ENCODE measurements around the gene NAP1L5.

Gene NAP1L5

DNA sequence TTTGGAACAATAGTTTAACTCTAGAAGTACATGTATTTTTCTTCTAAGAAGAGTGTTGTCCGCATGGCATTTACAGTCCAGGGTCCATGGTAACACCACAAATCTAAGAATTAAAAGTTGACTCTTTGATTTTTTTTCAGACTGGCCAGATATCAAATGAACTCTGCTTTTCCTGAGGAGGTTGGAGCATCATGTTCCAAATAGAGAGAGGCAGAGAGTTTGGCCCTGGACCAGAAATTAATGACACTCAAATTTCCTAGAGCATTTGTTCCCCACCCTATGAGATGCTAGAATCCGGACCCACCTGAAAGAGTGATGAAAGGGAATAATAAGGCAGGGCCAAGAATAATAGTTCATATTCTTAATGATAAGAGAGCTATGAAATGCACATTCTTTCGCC lies 47.0 kb upstream of the NAP1L5 start:
- Histone ChIP-seq H3K4me3 (ENCODE audit: low read depth in 1 of 2, low read length in 1 of 2) (no peak overlapping the region), H3K9me3 (no peaks in the 10 kb centered on the region), H3K4me1 (ENCODE audit: control insufficient read depth in 1 of 2, insufficient read depth in 1 of 2, low read depth in 1 of 2, low read length in 1 of 2) (no peaks in the 10 kb centered on the region), H3K27ac (no peak overlapping the region), H3K36me3 (no peaks in the 10 kb centered on the region), H3K27me3 (no peaks in the 10 kb centered on the region)
- TF ChIP-seq, protein P1, sequence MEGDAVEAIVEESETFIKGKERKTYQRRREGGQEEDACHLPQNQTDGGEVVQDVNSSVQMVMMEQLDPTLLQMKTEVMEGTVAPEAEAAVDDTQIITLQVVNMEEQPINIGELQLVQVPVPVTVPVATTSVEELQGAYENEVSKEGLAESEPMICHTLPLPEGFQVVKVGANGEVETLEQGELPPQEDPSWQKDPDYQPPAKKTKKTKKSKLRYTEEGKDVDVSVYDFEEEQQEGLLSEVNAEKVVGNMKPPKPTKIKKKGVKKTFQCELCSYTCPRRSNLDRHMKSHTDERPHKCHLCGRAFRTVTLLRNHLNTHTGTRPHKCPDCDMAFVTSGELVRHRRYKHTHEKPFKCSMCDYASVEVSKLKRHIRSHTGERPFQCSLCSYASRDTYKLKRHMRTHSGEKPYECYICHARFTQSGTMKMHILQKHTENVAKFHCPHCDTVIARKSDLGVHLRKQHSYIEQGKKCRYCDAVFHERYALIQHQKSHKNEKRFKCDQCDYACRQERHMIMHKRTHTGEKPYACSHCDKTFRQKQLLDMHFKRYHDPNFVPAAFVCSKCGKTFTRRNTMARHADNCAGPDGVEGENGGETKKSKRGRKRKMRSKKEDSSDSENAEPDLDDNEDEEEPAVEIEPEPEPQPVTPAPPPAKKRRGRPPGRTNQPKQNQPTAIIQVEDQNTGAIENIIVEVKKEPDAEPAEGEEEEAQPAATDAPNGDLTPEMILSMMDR (IDR thresholded peaks at IDR 0.05) = no peak

DNA sequence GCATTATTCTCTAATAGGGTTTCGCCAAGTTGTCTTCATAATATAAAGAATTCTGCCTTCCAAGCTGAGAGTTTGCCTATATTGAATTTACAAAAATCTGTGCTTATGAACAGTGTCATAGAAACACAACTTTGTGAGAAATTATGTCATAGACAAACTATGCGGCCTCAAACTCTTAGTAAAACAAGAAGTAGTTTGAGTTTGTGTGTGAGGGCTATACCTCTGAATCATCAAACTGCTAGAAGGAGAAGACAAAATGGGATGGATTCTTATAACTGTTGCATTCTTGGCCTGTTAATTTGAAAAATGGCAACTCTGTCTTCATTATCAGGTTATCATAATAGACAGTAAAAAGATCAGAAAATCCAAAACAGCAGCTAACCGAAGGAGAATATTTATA lies 46.1 kb upstream of the NAP1L5 start:
- Histone ChIP-seq H3K9me3 (no peaks in the 10 kb centered on the region), H3K4me1 (ENCODE audit: control insufficient read depth in 1 of 2, insufficient read depth in 1 of 2, low read depth in 1 of 2, low read length in 1 of 2) (no peaks in the 10 kb centered on the region), H3K4me3 (ENCODE audit: low read depth in 1 of 2, low read length in 1 of 2) (no peak overlapping the region), H3K27ac (no peak overlapping the region), H3K36me3 (no peaks in the 10 kb centered on the region), H3K27me3 (no peaks in the 10 kb centered on the region)
- TF ChIP-seq, protein P1 (IDR thresholded peaks at IDR 0.05) = no peak

DNA sequence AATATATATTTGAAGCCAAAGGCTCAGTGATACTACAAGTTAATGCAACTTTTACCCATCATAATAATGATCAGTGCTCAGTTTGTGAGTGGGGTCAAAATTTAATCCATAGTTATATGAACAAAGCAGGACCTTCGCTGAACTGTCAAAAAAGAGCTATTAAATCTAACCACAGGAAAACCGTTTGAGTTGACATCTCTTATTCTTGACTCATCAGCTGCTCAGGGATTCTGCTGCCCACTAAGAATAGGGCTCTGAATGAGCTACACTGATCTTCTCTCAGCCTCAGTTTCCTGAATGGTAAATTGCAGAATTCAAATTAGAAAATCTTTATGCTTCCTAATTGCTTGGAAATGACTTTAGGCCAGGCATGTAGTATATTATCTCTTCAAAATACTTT lies 44.9 kb upstream of the NAP1L5 start:
- no peak overlapping the region for H3K27ac ChIP-seq
- peaks cover 4% of the 10 kb centered on the region for H3K27me3 ChIP-seq
- no peaks in the 10 kb centered on the region for H3K4me1 ChIP-seq (ENCODE audit: control insufficient read depth in 1 of 2, insufficient read depth in 1 of 2, low read depth in 1 of 2, low read length in 1 of 2)
- H3K36me3 ChIP-seq = no peaks in the 10 kb centered on the region
- TF ChIP-seq, protein P1 (IDR thresholded peaks at IDR 0.05) = no peak
- no peaks in the 10 kb centered on the region for H3K9me3 ChIP-seq
- H3K4me3 ChIP-seq (ENCODE audit: low read depth in 1 of 2, low read length in 1 of 2) = no peak overlapping the region

DNA sequence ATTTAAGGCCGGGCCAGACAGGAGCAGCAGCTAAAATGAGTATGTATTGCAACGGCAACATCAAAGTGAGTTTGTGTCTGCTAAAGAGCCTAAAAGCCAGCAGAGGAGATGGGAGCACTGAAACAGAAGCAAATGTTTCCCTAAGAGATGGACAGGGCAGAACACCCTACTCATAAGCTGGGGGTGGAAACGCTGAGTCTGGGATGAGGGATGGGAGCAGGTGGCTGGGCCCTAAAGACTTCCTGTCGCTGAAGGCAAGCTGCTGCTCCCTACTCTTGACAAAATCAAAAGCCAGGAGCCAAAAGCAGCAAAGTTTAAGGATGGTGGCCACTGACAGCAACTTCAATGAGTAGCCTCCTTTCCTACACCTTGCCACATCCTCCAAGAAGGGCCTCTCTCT lies 40.6 kb upstream of the NAP1L5 start:
- Histone ChIP-seq H3K4me1 (ENCODE audit: control insufficient read depth in 1 of 2, insufficient read depth in 1 of 2, low read depth in 1 of 2, low read length in 1 of 2) (no peaks in the 10 kb centered on the region), H3K36me3 (no peaks in the 10 kb centered on the region), H3K27ac (no peak overlapping the region)

DNA sequence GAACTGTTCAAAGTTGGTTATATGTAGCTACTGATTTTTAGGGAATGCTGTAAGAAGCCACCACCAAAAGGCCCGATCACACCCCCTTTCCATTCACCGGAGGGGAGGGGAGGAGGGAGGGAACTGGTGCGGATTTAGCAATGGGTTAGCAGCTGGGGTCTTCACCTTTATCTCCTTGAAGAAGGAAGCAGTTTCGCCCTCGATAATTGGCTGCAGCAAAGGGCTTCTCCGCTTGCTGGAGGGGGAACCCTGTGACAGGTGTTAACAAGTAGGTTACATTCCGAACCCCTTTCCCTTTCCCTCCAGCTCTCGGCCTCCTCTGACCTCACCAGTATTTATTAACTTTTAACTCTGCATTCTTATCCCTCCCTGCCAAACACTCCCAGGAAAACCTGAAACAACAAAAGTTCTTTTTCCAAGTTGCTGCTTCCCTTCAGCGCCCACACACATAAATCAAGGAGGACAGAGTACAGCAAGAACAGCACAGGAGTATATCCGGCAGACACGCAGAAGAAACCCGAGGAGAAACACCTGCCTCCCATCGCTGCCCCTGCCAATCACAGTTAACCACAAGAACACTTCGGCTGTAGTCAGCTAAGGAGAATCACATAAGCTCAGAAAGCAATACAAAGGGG lies 39.8 kb upstream of the NAP1L5 start:
- TF ChIP-seq, protein P1 (IDR thresholded peaks at IDR 0.05) = no peak
- Histone ChIP-seq H3K4me1 (ENCODE audit: control insufficient read depth in 1 of 2, insufficient read depth in 1 of 2, low read depth in 1 of 2, low read length in 1 of 2) (no peaks in the 10 kb centered on the region), H3K27me3 (peaks cover 8% of the 10 kb centered on the region), H3K9me3 (no peaks in the 10 kb centered on the region), H3K4me3 (ENCODE audit: low read depth in 1 of 2, low read length in 1 of 2) (no peak overlapping the region), H3K36me3 (no peaks in the 10 kb centered on the region), H3K27ac (no peak overlapping the region)

More for the DNA sequence above, 40.6 kb upstream of the NAP1L5 start:
- Histone ChIP-seq H3K4me3 (ENCODE audit: low read depth in 1 of 2, low read length in 1 of 2) (no peak overlapping the region), H3K27me3 (peaks cover 8% of the 10 kb centered on the region), H3K9me3 (no peaks in the 10 kb centered on the region)
- TF ChIP-seq, protein P1 (IDR thresholded peaks at IDR 0.05) = no peak
